Dermis microvascular lymphatic vessel endothelial cell (primary cell): ENCODE data around the gene ZNF69. TPM values are rescaled to one million over a fixed set of nuclear protein-coding genes. Genes with fewer than 3 reads are reported as not detected.
"Not testable (repeated sequence)": the region's sequence is repeated elsewhere in the genome, so short reads cannot be mapped to it uniquely, and the experiment has no call there.

ENCODE experiments used
- DNase-seq, 2 donors: peaks; one replicate each; pipeline versions ENCODE4 v3.0.0 to v3.0.0-alpha.2; 2010; ENCODE audit warnings: low read depth in 2 of 2
- total RNA-seq: library from RNA; depleted of rRNA; stranded (reverse); fragments of >200 nt; gene quantifications from 2 replicates; pipeline ENCODE4 v1.2.1, GENCODE V29; 2014

The ZNF69 gene
- total RNA-seq = 5.0 and 9.6 TPM in 2 replicates

DNA sequence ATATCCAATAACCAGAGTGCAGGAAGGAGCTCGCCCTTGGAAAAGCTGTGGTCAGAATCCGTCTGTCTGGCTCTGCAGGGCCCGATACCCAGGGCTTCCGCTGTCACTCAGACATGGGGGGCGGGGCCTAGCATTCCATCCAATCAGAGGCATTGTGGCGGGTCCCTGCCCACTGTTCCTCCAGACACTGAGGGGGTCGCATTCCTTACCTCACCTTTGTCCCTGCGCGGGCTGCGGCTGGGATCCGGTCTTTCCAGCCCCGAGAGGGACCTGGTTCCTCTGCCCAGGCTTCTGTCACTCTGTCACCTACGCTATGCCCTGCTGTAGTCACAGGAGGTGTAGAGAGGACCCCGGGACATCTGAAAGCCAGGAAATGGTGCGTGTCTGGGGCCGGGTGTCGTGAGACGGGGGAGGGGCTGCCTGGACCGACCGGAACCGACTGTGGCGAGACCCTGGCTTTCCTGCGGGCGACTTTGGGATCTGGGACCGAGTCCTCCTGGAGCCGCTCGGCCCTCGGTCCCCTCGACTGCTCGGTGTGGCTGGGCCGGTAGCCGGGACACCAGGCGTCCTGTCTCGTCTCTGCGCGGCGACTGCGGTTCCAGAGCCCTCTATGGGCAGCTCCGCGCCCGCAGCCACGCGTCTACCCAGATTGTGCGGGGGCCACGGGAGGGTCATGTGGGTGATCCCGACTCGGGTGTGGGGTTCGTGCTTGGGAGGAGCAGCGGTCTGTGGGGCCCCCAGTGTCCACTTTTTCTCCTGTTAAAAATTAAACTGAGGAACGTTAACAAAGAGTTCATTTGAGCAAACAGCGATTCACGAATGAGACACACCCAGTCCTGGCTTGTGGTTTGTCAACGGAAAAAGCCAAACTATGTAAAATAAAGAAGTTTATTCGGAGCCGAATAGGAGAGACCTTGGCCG is at the start of gene ZNF69:
TSS of gene ZNF69 (plus strand) at position 172 of the 921 bp plus-strand sequence. CDS start at position 314, 142 bp downstream.
- DNase-seq = peak; percentile 35 to 67

- no peak for DNase-seq
These were observed 43.9 kb upstream of the ZNF69 start for GRCh38 chr19:11843722-11844121.

DNA sequence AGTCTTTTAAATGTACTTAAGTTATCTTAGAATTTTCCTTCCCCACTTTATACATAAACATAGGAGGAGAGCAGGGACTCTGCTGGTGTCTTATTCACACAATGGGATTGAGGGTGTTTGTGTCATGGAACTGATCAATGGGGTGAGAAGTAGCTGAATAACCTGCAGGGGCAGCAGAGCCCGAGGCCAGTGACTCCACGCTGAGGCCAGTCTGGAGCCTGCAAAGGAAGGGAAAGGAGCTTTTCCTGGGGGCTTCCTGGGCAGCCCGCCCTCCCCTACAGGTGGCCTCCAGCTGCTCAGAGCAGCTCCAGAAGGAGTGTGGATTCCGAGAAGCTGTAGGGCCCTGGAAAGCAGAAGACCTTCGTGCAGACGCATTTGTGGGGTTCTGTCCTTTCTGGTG is 40.0 kb upstream of the ZNF69 start:
- not testable (repeated sequence) for DNase-seq

DNA sequence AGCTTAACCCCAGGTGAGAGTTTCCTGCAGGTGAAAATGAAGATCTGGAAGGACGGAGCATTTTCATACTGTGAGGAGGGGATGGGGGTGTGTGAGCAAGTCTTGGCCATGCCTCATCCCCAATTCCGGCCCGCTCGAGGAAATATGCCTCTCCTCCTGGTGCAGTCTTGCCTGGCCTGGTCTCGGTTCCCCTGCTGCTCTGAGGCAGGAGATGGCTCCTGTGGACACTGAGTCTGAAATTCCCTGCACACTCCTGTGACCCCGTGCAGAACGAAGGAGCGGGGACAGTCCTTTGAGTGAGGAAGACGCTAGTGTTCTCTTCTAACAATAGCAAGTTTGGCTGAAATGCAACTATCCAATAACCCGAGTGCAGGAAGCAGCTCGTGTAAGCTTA is 39.4 kb upstream of the ZNF69 start:
- no peak for DNase-seq

GRCh38 chr19:11848594-11849469 is 38.8 kb upstream of the ZNF69 start, which contains the start of gene ZNF439:
Gene ZNF439, plus strand, starts transcription at chr19:11848726. Its CDS starts 142 bp downstream, at chr19:11848868.
- DNase-seq = peak; percentile 1 to 28

DNA sequence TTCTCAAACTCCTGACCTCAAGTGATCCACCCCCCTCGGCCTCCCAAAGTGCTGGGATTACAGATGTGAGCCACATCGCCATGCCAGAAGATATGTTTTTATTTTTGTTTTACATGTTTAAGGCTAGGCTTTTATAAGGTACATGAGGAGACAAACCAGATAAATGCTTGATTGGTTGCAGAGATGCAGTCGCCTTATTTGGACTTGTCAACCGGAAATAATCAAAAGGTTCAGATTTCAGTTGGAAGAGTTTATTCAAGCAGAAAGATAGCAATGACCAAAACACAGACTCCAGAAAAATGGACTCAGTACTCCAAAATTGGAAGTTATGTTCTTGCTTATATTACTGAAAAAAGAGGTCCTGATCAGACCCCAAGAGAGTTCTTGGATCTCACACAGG is 37.3 kb upstream of the ZNF69 start:
- not testable (repeated sequence) for DNase-seq

- DNase-seq = no peak
These were observed 34.2 kb upstream of the ZNF69 start for GRCh38 chr19:11853358-11853757.

DNA sequence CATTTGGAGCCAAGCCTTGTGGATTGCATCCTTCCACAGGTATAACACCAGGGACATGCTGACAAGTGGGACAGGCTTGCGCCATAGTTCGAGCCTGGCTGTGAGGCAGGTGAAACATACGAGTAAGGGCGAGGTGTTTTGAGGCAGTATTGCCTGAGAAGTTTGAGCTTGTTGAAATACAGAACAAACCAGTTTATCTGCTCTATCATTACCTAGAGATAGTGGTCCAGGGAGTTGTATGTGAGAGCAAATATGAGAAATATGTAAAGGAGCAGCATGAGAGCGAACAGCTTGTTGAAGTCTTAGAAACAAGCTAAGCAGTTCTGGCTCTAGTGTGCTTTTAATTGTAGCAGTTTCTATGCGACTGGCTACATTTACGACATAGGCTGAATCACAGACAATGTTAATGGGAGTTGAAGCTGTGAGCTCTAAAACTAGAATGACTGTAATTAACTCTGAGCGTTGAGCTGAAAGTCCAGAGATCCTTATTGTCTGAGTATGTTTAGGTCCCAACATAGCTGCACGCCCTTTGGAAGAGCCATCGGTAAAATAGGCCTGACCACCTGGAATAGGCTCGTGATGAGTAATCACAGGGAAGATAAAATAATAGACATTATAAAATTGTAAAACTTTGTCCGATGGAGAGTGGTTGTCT is 30.9 kb upstream of the ZNF69 start:
- no peak for DNase-seq

DNA sequence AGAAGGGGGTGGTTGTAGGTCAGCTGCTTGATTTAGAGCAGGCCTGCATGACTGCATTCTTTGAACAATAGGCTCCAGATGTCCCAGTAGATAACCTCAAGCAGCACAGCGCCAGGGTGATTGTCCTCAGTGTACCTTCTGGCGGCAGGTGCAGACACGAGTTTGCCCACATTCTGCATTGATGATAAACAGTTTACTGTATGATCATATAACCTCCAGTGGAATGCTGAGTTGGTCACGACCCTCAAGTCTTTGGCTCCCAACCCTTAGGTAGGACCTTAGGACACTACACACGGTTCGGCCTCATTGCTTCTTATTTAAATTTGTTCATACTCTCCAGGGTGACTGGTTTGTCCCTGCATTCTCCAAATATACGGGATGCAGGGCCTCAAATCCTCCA is 26.9 kb upstream of the ZNF69 start:
- DNase-seq = no peak

- DNase-seq = no peak
These were observed 26.3 kb upstream of the ZNF69 start for GRCh38 chr19:11861301-11861700.

GRCh38 chr19:11867766-11868165 is 19.8 kb upstream of the ZNF69 start:
- not testable (repeated sequence) for DNase-seq

- DNase-seq = no peak
These were observed 19.4 kb upstream of the ZNF69 start for GRCh38 chr19:11868188-11868587.

DNA sequence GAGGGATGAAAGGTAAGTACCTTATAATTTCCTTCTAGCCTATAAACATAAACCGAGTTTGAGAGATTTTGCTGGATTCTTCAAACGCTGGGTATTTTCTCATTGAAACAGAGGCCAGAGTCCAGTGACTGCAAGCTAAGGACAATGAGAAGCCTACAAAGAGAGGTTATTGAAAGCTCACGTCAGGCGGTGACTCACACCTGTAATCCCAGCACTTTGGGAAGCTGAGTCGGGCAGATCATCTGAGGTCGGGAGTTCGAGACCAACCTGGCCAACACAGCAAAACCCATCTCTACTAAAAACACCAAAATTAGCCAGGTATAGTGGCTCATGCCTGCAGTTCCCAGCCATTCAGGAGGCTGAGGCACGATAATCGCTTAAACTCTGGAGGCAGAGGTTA is 15.0 kb upstream of the ZNF69 start:
- DNase-seq = no peak

GRCh38 chr19:11873762-11874161 is 13.8 kb upstream of the ZNF69 start:
- DNase-seq = no peak

DNA sequence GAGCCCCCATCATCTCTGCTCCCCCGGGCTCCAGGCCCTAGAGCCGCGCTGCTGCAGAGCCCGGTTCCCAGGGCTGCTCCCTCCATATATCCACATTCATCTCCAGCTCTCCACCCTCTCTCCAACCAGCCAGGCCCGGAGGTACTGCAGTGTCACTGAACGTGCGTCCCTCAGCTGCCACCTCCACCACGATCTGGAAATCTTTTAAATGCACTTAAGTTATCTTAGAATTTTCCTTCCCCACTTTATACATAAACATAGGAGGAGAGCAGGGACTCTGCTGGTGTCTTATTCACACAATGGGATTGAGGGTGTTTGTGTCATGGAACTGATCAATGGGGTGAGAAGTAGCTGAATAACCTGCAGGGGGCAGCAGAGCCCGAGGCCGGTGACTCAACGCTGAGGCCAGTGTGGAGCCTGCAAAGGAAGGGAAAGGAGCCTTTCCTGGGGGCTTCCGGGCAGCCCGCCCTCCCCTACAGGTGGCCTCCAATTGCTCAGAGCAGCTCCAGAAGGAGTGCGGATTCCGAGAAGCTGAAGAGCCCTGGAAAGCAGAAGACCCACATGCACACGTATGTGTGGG is 7.8 kb upstream of the ZNF69 start:
- DNase-seq = peak in 1 of 2 donors; percentile 5

DNA sequence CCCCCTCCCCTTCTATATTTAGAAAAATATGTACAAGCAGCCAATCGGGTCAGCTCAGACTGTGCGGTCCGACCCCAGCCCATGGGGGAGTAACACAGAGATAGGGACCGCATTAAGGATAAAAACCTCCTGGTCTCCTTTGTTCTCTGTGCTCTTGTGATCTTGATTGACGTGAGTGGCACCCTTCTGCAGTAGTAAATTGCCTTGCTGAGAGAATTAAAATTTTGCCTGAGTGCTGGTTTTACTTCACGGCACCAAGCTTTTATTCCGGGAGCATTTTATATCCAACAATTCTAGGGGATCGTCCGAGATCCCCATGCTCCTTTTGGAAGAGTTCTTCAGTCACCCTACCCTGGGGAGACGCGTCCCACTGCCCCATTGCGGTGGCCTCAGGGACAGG is 7.0 kb upstream of the ZNF69 start:
- no peak for DNase-seq

DNA sequence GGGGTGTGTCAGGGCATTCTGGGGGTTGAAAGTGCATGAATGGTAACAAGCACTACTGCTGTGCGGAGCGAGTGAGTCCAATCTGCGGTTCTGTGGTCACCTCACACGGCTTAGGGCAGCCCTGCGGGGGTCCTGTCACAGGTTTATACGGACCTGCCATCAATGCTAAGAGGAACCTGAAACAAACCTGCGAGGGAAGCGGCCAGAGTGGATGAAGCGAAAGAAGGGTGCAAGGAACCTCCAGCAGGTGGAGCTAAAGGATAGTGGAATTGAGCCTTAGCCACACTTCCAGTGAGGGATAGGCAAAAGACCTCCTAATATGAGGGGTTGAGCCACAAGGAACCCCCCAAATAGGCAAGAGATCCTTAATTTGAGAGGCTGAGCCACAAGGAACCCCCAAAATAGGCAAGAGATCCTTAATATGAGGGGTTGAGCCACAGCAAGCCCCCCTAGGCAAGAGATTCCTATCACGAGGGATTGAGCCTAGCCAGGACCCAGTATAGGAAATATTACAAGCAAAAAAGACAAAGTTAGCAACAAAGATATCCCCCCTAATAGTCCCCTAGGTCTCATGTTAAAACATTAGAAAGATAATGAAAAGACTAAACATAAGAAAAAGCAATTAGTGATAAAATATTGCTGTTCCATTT is 6.3 kb upstream of the ZNF69 start:
- DNase-seq = peak; percentile 36 to 59

GRCh38 chr19:11882606-11883005 is 5.0 kb upstream of the ZNF69 start:
- DNase-seq = no peak

DNA sequence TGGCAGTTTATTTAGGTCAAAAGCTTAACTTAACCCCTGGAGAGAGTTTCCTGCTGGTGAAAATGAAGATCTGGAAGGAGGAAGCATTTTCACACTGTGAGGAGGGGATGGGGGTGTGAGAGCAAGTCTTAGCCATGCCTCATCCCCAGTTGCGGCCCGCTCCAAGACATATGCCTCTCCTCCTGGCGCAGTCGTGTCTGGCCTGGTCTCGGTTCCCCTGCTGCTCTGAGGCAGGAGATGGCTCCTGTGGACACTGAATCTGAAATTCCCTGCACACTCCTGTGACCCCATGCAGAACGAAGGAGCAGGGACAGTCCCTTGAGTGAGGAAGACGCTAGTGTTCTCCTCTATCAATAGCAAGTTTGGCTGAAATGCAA is 360 bp upstream of the ZNF69 start:
- DNase-seq = no peak

DNA sequence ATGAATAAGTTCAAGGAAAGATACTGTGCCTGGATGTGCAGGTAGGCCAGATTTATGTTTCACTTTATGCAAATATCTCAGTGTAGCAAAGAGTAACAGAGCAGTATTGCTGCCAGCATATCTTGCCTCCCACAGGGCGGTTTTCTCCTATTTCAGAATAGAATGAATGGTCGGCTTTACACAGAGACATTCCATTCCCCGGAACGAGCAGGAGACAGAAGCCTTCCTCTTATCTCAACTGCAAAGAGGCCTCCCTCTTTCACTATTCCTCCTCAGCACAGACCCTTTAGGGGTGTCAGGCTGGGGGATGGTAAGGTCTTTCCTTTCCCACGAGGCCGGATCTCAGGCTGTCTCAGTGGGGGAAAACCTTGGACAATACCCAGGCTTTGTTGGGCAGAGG is 2.3 kb downstream of the ZNF69 start:
- not testable (repeated sequence) for DNase-seq

GRCh38 chr19:11890634-11891033 is 3.1 kb downstream of the ZNF69 start:
- no peak for DNase-seq
